ENCODE data around the gene ZNF830. TPM values are rescaled to one million over a fixed set of nuclear protein-coding genes. Genes with fewer than 3 reads are reported as not detected.

ZNF830 gene, protein sequence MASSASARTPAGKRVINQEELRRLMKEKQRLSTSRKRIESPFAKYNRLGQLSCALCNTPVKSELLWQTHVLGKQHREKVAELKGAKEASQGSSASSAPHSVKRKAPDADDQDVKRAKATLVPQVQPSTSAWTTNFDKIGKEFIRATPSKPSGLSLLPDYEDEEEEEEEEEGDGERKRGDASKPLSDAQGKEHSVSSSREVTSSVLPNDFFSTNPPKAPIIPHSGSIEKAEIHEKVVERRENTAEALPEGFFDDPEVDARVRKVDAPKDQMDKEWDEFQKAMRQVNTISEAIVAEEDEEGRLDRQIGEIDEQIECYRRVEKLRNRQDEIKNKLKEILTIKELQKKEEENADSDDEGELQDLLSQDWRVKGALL
- 9.4 and 9.6 TPM in 2 replicates for total RNA-seq

GRCh38 chr17:34961093-34961911, at the start of gene ZNF830, which contains the start of gene CCT6B:
Gene ZNF830 (plus strand): TSS chr17:34961540. CDS start chr17:34961567, 27 bp downstream.
Gene CCT6B (minus strand): TSS chr17:34961460. CDS start chr17:34961393, 67 bp downstream.

GRCh38 chr17:34980353-34980680, 19.0 kb downstream of the ZNF830 start, which contains the start of gene LIG3:
Gene LIG3 (plus strand): TSS chr17:34980512. CDS start chr17:34983006, 2,494 bp downstream.

Other genes with a start within 250 kb of the ZNF830 start
- gene CCT6B, start 80 bp upstream of the ZNF830 start, total RNA-seq: 0.37 and 0.78 TPM in 2 replicates
- 18.0 and 31.9 TPM in 2 replicates for gene LIG3, start 19.0 kb downstream of the ZNF830 start, total RNA-seq
- gene RFFL, start 102.2 kb downstream of the ZNF830 start, total RNA-seq: 21.3 and 26.8 TPM in 2 replicates
- 6.2 and 11.9 TPM in 2 replicates for gene RAD51D, start 158.3 kb downstream of the ZNF830 start, total RNA-seq
- gene FNDC8, start 160.1 kb downstream of the ZNF830 start, total RNA-seq: not detected in 2 replicates
- gene NLE1, start 180.8 kb downstream of the ZNF830 start, total RNA-seq: 28.7 and 31.1 TPM in 2 replicates
- not detected in 2 replicates for gene UNC45B, start 186.3 kb downstream of the ZNF830 start, total RNA-seq
- not detected in 2 replicates for gene SLC35G3, start 232.9 kb downstream of the ZNF830 start, total RNA-seq

Data from subcutaneous preadipocyte (primary cell).